ENCODE measurements around the gene DCTN1.

The DCTN1 gene

DNA sequence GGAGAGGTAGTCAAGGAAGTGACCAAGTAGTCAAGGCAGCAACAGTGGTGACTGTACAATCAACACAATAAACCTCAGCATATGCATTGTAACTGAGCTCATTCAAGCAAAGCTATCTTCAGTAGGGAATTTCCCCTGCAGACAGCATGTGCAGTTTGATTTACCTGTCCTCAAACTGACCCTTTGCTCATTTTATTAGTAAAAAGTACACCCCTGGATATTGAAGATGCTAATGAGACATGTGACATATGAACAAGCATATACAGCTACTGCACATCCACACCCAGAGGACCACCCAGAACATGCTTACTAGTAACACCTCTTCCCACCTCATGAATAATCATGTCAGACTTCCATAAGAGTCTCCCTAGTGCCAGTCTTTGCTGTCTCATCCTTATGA, 25.9 kb upstream of the DCTN1 start:
- DNase-seq (ENCODE audit: extremely low read depth, insufficient read length) = peak; percentile 35
- TF ChIP-seq, protein P1, sequence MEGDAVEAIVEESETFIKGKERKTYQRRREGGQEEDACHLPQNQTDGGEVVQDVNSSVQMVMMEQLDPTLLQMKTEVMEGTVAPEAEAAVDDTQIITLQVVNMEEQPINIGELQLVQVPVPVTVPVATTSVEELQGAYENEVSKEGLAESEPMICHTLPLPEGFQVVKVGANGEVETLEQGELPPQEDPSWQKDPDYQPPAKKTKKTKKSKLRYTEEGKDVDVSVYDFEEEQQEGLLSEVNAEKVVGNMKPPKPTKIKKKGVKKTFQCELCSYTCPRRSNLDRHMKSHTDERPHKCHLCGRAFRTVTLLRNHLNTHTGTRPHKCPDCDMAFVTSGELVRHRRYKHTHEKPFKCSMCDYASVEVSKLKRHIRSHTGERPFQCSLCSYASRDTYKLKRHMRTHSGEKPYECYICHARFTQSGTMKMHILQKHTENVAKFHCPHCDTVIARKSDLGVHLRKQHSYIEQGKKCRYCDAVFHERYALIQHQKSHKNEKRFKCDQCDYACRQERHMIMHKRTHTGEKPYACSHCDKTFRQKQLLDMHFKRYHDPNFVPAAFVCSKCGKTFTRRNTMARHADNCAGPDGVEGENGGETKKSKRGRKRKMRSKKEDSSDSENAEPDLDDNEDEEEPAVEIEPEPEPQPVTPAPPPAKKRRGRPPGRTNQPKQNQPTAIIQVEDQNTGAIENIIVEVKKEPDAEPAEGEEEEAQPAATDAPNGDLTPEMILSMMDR (IDR thresholded peaks at IDR 0.05; ENCODE audit: insufficient read depth, low read length, poor library complexity, severe bottlenecking) = no peak
- H3K36me3 ChIP-seq (ENCODE audit: control insufficient read depth, insufficient read depth, low read length) = no peaks in the 10 kb centered on the region
- no peaks in the 10 kb centered on the region for H3K27me3 ChIP-seq (replicated peaks; ENCODE audit: control insufficient read depth, insufficient read depth, low read length)
- H3K4me3 ChIP-seq (replicated peaks; ENCODE audit: low read depth, low read length) = no peak overlapping the region

DNA sequence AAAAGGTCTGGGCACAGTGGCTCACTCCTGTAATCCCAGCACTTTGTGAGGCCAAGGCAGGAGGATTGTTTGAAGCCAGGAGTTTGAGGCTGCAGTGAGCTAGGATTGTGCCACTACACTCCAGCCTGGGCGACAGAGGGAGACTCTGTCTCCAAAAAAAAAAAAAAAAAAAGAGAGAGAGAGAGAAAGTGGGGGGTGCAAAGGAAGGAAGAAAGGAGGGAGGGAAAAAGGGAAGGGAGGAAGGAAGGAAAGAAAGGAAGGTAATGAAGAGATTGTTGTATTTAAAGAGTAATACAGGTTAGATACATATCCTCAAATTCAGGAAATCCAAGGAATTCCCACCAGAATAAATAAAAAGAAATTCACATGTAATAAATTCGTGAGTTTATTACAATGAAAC, 21.8 kb upstream of the DCTN1 start:
- TF ChIP-seq, protein P1 (IDR thresholded peaks at IDR 0.05; ENCODE audit: insufficient read depth, low read length, poor library complexity, severe bottlenecking) = no peak
- Histone ChIP-seq H3K36me3 (ENCODE audit: control insufficient read depth, insufficient read depth, low read length) (no peaks in the 10 kb centered on the region), H3K4me3 (replicated peaks; ENCODE audit: low read depth, low read length) (no peak overlapping the region), H3K27me3 (replicated peaks; ENCODE audit: control insufficient read depth, insufficient read depth, low read length) (no peaks in the 10 kb centered on the region)
- no peak for DNase-seq (ENCODE audit: extremely low read depth, insufficient read length)

DNA sequence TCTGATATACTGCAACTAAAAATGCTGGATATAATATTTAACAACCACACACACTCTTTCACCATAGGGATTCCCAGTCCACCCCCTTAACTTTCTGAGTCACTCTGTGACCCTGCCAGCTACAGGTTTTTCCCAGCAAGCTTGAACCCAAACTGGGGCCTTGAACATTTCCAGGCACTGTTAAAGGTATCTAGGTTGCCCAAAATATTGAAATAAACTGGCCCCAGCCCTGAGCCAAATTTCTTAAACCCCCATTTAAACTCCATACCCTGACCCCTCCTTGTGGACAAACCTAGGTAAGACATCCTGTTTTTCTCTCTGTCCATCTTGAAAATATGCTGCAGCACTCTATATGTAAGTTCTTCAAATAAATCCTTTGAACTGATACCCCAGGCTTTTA, 19.7 kb upstream of the DCTN1 start:
- TF ChIP-seq, protein P1 (IDR thresholded peaks at IDR 0.05; ENCODE audit: insufficient read depth, low read length, poor library complexity, severe bottlenecking) = peak; percentile 63
- Histone ChIP-seq H3K27me3 (replicated peaks; ENCODE audit: control insufficient read depth, insufficient read depth, low read length) (no peaks in the 10 kb centered on the region), H3K4me3 (replicated peaks; ENCODE audit: low read depth, low read length) (no peak overlapping the region), H3K36me3 (ENCODE audit: control insufficient read depth, insufficient read depth, low read length) (no peaks in the 10 kb centered on the region)
- no peak for DNase-seq (ENCODE audit: extremely low read depth, insufficient read length)

DNA sequence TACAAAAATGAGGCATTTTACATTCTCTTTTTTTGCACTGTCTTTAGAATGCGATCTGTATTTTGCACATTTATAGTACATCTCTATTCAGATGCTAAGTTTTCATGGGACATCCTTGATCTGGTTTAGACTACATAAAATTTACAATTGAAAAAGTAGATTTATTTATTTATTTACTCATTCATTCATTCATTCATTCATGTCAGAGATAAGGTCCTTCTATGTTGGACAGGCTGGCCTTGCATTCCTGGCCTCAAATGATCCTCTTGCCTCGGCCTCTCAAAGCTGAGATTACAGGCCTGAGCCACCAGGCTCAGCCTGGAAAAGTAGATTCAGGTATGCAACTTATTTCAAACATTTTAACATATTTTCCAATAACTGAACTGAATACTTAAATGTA, 16.0 kb upstream of the DCTN1 start:
- H3K27me3 ChIP-seq (replicated peaks; ENCODE audit: control insufficient read depth, insufficient read depth, low read length) = no peaks in the 10 kb centered on the region
- H3K4me3 ChIP-seq (replicated peaks; ENCODE audit: low read depth, low read length) = no peak overlapping the region
- H3K36me3 ChIP-seq (ENCODE audit: control insufficient read depth, insufficient read depth, low read length) = no peaks in the 10 kb centered on the region
- no peak for DNase-seq (ENCODE audit: extremely low read depth, insufficient read length)
- TF ChIP-seq, protein P1 (IDR thresholded peaks at IDR 0.05; ENCODE audit: insufficient read depth, low read length, poor library complexity, severe bottlenecking) = no peak

DNA sequence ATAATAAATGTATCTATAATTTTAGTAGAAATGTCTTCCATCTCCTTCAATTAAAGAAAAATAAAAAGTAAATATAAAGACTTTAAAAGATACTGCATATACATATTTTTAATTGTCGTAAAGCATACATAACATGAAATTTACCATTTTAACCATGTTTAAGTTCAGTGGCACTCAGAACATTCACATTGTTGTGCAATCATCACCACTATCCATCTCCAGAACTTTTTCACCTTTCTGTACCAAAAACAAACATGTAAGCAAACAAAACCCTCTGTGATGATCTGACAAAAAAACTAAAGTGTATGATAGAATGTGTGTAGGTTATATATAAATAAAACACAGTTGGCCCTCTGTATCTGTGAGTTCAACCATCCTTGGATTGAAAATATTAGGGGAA, 13.4 kb upstream of the DCTN1 start:
- H3K36me3 ChIP-seq (ENCODE audit: control insufficient read depth, insufficient read depth, low read length) = no peaks in the 10 kb centered on the region
- no peaks in the 10 kb centered on the region for H3K27me3 ChIP-seq (replicated peaks; ENCODE audit: control insufficient read depth, insufficient read depth, low read length)
- DNase-seq (ENCODE audit: extremely low read depth, insufficient read length) = no peak
- TF ChIP-seq, protein P1 (IDR thresholded peaks at IDR 0.05; ENCODE audit: insufficient read depth, low read length, poor library complexity, severe bottlenecking) = no peak
- no peak overlapping the region for H3K4me3 ChIP-seq (replicated peaks; ENCODE audit: low read depth, low read length)

DNA sequence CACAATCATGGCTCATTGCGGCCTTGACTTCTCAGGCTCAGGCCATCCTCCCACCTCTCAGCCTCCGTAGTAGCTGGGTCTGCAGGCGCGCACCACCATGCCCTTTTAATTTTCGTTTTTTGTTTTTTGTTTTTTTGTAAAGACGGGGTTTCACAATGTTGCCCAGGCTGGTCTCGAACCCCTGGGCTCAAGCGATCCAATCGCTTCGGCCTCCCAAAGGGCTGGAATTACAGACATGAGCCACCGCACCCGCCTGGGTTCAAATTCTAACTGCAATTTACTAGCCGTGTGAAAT, 12.3 kb upstream of the DCTN1 start:
- no peaks in the 10 kb centered on the region for H3K27me3 ChIP-seq (replicated peaks; ENCODE audit: control insufficient read depth, insufficient read depth, low read length)
- H3K4me3 ChIP-seq (replicated peaks; ENCODE audit: low read depth, low read length) = no peak overlapping the region
- DNase-seq (ENCODE audit: extremely low read depth, insufficient read length) = no peak
- TF ChIP-seq, protein P1 (IDR thresholded peaks at IDR 0.05; ENCODE audit: insufficient read depth, low read length, poor library complexity, severe bottlenecking) = no peak
- no peaks in the 10 kb centered on the region for H3K36me3 ChIP-seq (ENCODE audit: control insufficient read depth, insufficient read depth, low read length)

Measured in GM06990 (cell line).